ENCODE data around the gene TMEM107.
A peak's percentile ranks its signal among the peaks of the same experiment; 100 is the strongest.

TMEM107 gene

GRCh38 chr17:8137645-8138373, 38.4 kb downstream of the TMEM107 start:
- DNase-seq (ENCODE audit: low spot score): peak; percentile 18

- no peak for DNase-seq (ENCODE audit: low spot score)
Observed at GRCh38 chr17:8133941-8134340, 42.2 kb downstream of the TMEM107 start.

GRCh38 chr17:8133399-8133798, 42.8 kb downstream of the TMEM107 start:
- DNase-seq (ENCODE audit: low spot score): no peak

- DNase-seq (ENCODE audit: low spot score): peak; percentile 52
Observed at GRCh38 chr17:8131844-8132441, 44.2 kb downstream of the TMEM107 start.

- no peak for DNase-seq (ENCODE audit: low spot score)
Observed at GRCh38 chr17:8128125-8128784, 47.9 kb downstream of the TMEM107 start.

- DNase-seq (ENCODE audit: low spot score): peak; percentile 50
Observed at GRCh38 chr17:8126491-8127066, 49.6 kb downstream of the TMEM107 start.

GRCh38 chr17:8125947-8126490, 50.2 kb downstream of the TMEM107 start:
- DNase-seq (ENCODE audit: low spot score): peak; percentile 27

GRCh38 chr17:8125154-8125946, 50.8 kb downstream of the TMEM107 start:
- DNase-seq (ENCODE audit: low spot score): peak; percentile 74

- DNase-seq (ENCODE audit: low spot score): peak; percentile 17
Observed at GRCh38 chr17:8124350-8125153, 51.6 kb downstream of the TMEM107 start.

- no peak for DNase-seq (ENCODE audit: low spot score)
Observed at GRCh38 chr17:8123695-8124349, 52.4 kb downstream of the TMEM107 start, which contains the start of gene HES7. HES7 (minus strand) TSS chr17:8124106; CDS start chr17:8124084, 22 bp downstream.

GRCh38 chr17:8122924-8123694, 53.1 kb downstream of the TMEM107 start:
- peak; percentile 10 for DNase-seq (ENCODE audit: low spot score)

Measured in kidney tubule cell (primary cell).